Central memory CD8-positive, alpha-beta T cell (primary cell): ENCODE results near the gene COL6A1.
A peak's percentile ranks its signal among the peaks of the same experiment; 100 is the strongest.

Experiments
- ATAC-seq: fragments of 150-1000 bp; cut with Tn5 transposase; replicated peaks from 2 replicates; pipeline ENCODE4 v1.10.0; 2022; ENCODE audit warnings: mild to moderate bottlenecking, moderate FRiP score, moderate number of reproducible peaks; ENCODE audit not compliant: poor library complexity, severe bottlenecking; ENCODE audit errors: extremely low read depth
- DNase-seq, 2 donors: peaks; one replicate each; pipeline ENCODE4 v3.0.0; 2021; ENCODE audit warnings: low spot score in 2 of 2
- H3K27ac Mint-ChIP-seq: one replicate; pipeline ENCODE4 v1.8.0; 2022; ENCODE audit warnings: low read depth, mild to moderate bottlenecking, moderate library complexity, mixed read lengths
- H3K27me3 Mint-ChIP-seq: one replicate; pipeline ENCODE4 v1.8.0; 2022; ENCODE audit warnings: mixed read lengths
- H3K36me3 Mint-ChIP-seq: one replicate; pipeline ENCODE4 v1.8.0; 2022; ENCODE audit warnings: mild to moderate bottlenecking, moderate library complexity, mixed read lengths; ENCODE audit not compliant: insufficient read depth
- H3K4me1 Mint-ChIP-seq: one replicate; pipeline ENCODE4 v1.8.0; 2022; ENCODE audit warnings: mixed read lengths
- H3K4me3 Mint-ChIP-seq: one replicate; pipeline ENCODE4 v1.8.0; 2022; ENCODE audit warnings: mild to moderate bottlenecking, moderate library complexity, mixed read lengths
- H3K9me3 Mint-ChIP-seq: one replicate; pipeline ENCODE4 v1.8.0; 2022; ENCODE audit warnings: mixed read lengths

COL6A1 gene

GRCh38 chr21:45962531-45963231 lies 18.9 kb upstream of the COL6A1 start:
- H3K4me1 Mint-ChIP-seq = no peaks in the 10 kb centered on the region
- peaks cover 6% of the 10 kb centered on the region for H3K9me3 Mint-ChIP-seq
- no peak overlapping the region for H3K4me3 Mint-ChIP-seq
- peaks cover 63% of the 10 kb centered on the region for H3K27me3 Mint-ChIP-seq
- DNase-seq = no peak
- no peak for ATAC-seq
- H3K36me3 Mint-ChIP-seq = peaks cover 2% of the 10 kb centered on the region
- no peak overlapping the region for H3K27ac Mint-ChIP-seq

- DNase-seq = no peak
- Mint-ChIP-seq H3K27ac (no peak overlapping the region), H3K4me1 (no peaks in the 10 kb centered on the region), H3K36me3 (peaks cover 2% of the 10 kb centered on the region), H3K9me3 (peaks cover 6% of the 10 kb centered on the region), H3K27me3 (peaks cover 58% of the 10 kb centered on the region), H3K4me3 (no peak overlapping the region)
- no peak for ATAC-seq
These were observed 18.4 kb upstream of the COL6A1 start for GRCh38 chr21:45963232-45963570.

DNA sequence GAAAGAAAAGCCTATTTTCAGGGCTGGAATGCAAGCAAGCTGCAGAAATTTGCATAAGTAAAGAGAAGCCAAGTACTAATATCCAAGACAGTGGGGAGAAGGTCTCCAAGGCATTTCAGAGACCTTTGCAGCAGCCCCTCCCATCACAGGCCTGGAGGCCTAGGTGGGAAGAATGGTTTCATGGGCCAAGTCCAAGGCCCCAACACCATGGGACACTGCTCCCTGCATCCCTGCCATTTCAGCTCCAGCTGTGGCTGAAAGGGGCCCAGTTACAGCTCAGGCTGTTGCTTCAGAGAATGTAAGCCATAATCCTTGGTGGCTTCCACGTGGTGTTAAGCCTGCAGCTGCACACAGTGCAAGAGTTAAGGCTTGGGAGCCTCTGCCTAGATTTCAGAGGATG lies 16.9 kb upstream of the COL6A1 start:
- ATAC-seq = no peak
- no peaks in the 10 kb centered on the region for H3K4me1 Mint-ChIP-seq
- peaks cover 45% of the 10 kb centered on the region for H3K27me3 Mint-ChIP-seq
- no peak overlapping the region for H3K4me3 Mint-ChIP-seq
- no peak overlapping the region for H3K27ac Mint-ChIP-seq
- no peak for DNase-seq
- H3K36me3 Mint-ChIP-seq = peaks cover 2% of the 10 kb centered on the region
- H3K9me3 Mint-ChIP-seq = peaks cover 6% of the 10 kb centered on the region

DNA sequence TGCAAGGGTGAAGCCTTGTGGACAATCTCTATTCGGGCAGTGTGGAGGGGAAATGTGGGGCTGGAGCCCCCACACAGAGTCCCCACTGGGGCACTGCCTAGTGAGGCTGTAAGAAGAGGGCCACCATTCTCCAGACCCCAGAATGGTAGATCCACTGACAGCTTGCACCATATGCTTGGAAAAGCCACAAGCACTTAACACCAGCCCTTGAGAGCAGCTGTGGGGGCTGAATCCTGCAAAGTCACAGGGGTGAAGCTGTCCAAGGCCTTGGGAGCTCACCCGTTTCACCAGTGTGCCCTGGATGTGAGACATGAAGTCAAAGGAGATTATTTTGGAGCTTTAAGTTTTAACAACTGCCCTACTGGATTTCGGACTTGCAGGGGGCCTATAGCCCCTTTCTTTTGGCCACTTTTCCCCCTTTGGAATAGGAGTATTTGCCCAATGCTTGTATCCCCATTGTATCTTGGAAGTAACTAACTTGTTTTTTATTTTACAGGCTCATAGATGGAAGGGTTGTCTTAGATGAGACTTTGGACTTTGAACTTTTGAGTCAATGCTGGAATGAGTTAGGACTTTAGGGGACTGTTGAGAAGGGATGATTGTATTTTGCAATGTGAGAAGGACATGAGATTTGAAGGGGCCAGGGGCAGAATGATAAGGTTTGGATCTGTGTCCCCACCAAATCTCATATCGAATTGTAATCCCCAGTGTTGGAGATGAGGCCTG lies 16.3 kb upstream of the COL6A1 start:
- H3K27me3 Mint-ChIP-seq = peaks cover 44% of the 10 kb centered on the region

DNA sequence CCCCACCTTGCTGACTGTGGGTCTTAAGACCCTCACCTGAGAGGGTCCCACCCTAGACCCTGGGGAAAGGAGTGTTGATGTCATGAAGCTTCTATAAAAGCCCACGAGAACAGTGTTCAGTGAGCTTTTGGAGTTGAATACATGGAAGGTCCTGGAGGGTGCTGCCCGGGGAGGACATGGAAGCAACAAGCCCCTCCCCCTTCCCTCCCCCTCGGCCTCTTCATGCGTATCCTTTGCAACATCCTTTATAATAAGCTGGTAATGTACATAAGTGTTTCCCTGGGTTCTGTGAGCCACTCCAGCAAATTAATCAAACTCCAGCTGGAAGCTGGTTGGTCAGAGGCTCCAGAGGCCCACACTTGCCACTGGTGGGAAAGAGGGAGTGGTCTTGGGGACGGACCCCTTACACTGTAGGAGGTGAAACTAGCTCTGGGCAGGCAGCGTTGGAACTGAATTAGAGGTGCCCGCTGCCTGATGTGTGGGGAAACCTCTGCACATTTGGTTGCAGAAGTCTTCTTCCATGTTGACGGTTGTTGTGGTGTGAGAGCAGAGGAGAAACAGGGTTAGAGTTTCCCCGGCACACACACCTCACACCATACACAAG lies 14.7 kb upstream of the COL6A1 start:
- no peaks in the 10 kb centered on the region for H3K36me3 Mint-ChIP-seq
- no peak overlapping the region for H3K27ac Mint-ChIP-seq
- no peak overlapping the region for H3K4me3 Mint-ChIP-seq
- H3K4me1 Mint-ChIP-seq = no peaks in the 10 kb centered on the region
- DNase-seq (no peak), ATAC-seq (no peak)
- peaks cover 6% of the 10 kb centered on the region for H3K9me3 Mint-ChIP-seq
- H3K27me3 Mint-ChIP-seq = peaks cover 28% of the 10 kb centered on the region

More for the DNA sequence above, 16.3 kb upstream of the COL6A1 start:
- peaks cover 6% of the 10 kb centered on the region for H3K9me3 Mint-ChIP-seq
- ATAC-seq (no peak), DNase-seq (no peak)
- peaks cover 2% of the 10 kb centered on the region for H3K36me3 Mint-ChIP-seq
- no peaks in the 10 kb centered on the region for H3K4me1 Mint-ChIP-seq
- no peak overlapping the region for H3K4me3 Mint-ChIP-seq
- H3K27ac Mint-ChIP-seq = no peak overlapping the region

GRCh38 chr21:45969921-45970673 lies 11.5 kb upstream of the COL6A1 start:
- ATAC-seq (no peak), DNase-seq (no peak)
- peaks cover 8% of the 10 kb centered on the region for H3K4me1 Mint-ChIP-seq
- peaks cover 5% of the 10 kb centered on the region for H3K36me3 Mint-ChIP-seq
- peaks cover 14% of the 10 kb centered on the region for H3K27me3 Mint-ChIP-seq
- H3K9me3 Mint-ChIP-seq = no peaks in the 10 kb centered on the region
- no peak overlapping the region for H3K4me3 Mint-ChIP-seq
- no peak overlapping the region for H3K27ac Mint-ChIP-seq

- peaks cover 8% of the 10 kb centered on the region for H3K36me3 Mint-ChIP-seq
- DNase-seq (no peak), ATAC-seq (no peak)
- H3K4me3 Mint-ChIP-seq = no peak overlapping the region
- peaks cover 16% of the 10 kb centered on the region for H3K4me1 Mint-ChIP-seq
- peaks cover 23% of the 10 kb centered on the region for H3K27me3 Mint-ChIP-seq
- no peaks in the 10 kb centered on the region for H3K9me3 Mint-ChIP-seq
- no peak overlapping the region for H3K27ac Mint-ChIP-seq
These were observed 10.6 kb upstream of the COL6A1 start for GRCh38 chr21:45970674-45971615.

- Mint-ChIP-seq H3K9me3 (no peaks in the 10 kb centered on the region), H3K27me3 (peaks cover 27% of the 10 kb centered on the region), H3K4me1 (peaks cover 16% of the 10 kb centered on the region), H3K4me3 (no peak overlapping the region), H3K36me3 (peaks cover 8% of the 10 kb centered on the region), H3K27ac (no peak overlapping the region)
- ATAC-seq (no peak), DNase-seq (no peak)
These were observed 9.8 kb upstream of the COL6A1 start for GRCh38 chr21:45971616-45972352.

DNA sequence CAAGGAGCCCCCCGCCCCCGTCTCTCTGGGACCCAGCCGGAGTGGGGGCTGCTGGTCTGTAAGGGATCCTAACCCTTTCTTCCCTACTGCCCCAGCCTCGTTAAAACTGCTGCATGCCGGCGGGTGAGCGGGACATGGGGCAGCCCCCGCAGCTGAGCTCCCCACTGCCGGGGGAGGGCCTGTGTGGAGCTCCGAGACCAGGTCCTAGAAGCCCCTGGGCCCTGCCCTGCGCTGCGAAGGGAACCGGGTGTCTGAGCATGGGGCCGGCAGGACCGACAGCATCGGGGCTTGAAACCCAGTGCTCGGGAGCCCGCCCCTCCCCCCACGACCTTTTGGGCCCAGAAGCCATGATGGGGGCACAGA lies 9.2 kb upstream of the COL6A1 start:
- H3K27ac Mint-ChIP-seq = no peak overlapping the region
- ATAC-seq (no peak), DNase-seq (no peak)
- H3K4me3 Mint-ChIP-seq = no peak overlapping the region
- H3K27me3 Mint-ChIP-seq = peaks cover 22% of the 10 kb centered on the region
- H3K36me3 Mint-ChIP-seq = peaks cover 8% of the 10 kb centered on the region
- H3K9me3 Mint-ChIP-seq = no peaks in the 10 kb centered on the region
- H3K4me1 Mint-ChIP-seq = peaks cover 16% of the 10 kb centered on the region

- Mint-ChIP-seq H3K36me3 (peaks cover 8% of the 10 kb centered on the region), H3K9me3 (no peaks in the 10 kb centered on the region), H3K4me1 (peaks cover 16% of the 10 kb centered on the region), H3K27me3 (peaks cover 19% of the 10 kb centered on the region), H3K27ac (peak overlapping the region; percentile 76), H3K4me3 (peak overlapping the region; percentile 81)
- ATAC-seq (no peak), DNase-seq (no peak)
These were observed 8.7 kb upstream of the COL6A1 start for GRCh38 chr21:45972716-45973474.
